ENCODE data around the gene KCNV2.

DNA sequence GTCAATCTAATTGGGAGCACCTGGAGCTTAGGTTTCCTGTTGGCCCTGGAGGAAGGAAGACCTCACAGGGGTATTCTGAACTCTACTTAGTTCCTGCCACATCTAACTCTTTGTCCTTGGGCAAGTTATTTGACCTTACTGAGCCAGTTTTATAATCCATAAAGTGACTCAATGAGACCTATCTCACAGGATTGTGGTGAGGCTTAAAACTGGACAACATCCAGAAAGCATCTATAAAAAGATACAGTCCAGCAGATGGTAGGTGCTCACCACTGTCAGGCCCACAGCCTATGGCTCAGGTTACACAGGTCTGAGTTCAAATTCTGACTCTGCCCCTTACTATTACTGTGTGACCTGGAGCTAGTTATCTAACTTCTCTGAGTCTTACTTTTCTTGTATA lies 23.3 kb downstream of the KCNV2 start:
- TF ChIP-seq, protein P1, sequence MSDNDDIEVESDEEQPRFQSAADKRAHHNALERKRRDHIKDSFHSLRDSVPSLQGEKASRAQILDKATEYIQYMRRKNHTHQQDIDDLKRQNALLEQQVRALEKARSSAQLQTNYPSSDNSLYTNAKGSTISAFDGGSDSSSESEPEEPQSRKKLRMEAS (IDR thresholded peaks at IDR 0.05), result no peak
- no peak for TF ChIP-seq CREB1 (IDR thresholded peaks at IDR 0.05; ENCODE audit: low read depth)
- TF ChIP-seq EGR1 (IDR thresholded peaks at IDR 0.05), result no peak
- no peak for TF ChIP-seq EP300 (IDR thresholded peaks at IDR 0.05; ENCODE audit: borderline replicate concordance)
- no peak for TF ChIP-seq TCF12 (IDR thresholded peaks at IDR 0.05; ENCODE audit: low read depth)
- TF ChIP-seq TAF1 (IDR thresholded peaks at IDR 0.05; ENCODE audit: low read depth), result no peak
- TF ChIP-seq, protein P2, sequence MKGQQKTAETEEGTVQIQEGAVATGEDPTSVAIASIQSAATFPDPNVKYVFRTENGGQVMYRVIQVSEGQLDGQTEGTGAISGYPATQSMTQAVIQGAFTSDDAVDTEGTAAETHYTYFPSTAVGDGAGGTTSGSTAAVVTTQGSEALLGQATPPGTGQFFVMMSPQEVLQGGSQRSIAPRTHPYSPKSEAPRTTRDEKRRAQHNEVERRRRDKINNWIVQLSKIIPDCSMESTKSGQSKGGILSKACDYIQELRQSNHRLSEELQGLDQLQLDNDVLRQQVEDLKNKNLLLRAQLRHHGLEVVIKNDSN (IDR thresholded peaks at IDR 0.05), result no peak
- TF ChIP-seq, protein P3, sequence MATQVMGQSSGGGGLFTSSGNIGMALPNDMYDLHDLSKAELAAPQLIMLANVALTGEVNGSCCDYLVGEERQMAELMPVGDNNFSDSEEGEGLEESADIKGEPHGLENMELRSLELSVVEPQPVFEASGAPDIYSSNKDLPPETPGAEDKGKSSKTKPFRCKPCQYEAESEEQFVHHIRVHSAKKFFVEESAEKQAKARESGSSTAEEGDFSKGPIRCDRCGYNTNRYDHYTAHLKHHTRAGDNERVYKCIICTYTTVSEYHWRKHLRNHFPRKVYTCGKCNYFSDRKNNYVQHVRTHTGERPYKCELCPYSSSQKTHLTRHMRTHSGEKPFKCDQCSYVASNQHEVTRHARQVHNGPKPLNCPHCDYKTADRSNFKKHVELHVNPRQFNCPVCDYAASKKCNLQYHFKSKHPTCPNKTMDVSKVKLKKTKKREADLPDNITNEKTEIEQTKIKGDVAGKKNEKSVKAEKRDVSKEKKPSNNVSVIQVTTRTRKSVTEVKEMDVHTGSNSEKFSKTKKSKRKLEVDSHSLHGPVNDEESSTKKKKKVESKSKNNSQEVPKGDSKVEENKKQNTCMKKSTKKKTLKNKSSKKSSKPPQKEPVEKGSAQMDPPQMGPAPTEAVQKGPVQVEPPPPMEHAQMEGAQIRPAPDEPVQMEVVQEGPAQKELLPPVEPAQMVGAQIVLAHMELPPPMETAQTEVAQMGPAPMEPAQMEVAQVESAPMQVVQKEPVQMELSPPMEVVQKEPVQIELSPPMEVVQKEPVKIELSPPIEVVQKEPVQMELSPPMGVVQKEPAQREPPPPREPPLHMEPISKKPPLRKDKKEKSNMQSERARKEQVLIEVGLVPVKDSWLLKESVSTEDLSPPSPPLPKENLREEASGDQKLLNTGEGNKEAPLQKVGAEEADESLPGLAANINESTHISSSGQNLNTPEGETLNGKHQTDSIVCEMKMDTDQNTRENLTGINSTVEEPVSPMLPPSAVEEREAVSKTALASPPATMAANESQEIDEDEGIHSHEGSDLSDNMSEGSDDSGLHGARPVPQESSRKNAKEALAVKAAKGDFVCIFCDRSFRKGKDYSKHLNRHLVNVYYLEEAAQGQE (IDR thresholded peaks at IDR 0.05; ENCODE audit: low read depth), result no peak
- TF ChIP-seq RAD21 (IDR thresholded peaks at IDR 0.05; ENCODE audit: low read depth), result no peak
- TF ChIP-seq CEBPB (IDR thresholded peaks at IDR 0.05), result no peak
- TF ChIP-seq TEAD4 (IDR thresholded peaks at IDR 0.05), result no peak
- no peak for TF ChIP-seq YY1 (IDR thresholded peaks at IDR 0.05; ENCODE audit: low read depth)
- TF ChIP-seq FOXM1 (IDR thresholded peaks at IDR 0.05; ENCODE audit: borderline replicate concordance, low read depth), result no peak
